ENCODE data around the gene OPHN1.

DNA sequence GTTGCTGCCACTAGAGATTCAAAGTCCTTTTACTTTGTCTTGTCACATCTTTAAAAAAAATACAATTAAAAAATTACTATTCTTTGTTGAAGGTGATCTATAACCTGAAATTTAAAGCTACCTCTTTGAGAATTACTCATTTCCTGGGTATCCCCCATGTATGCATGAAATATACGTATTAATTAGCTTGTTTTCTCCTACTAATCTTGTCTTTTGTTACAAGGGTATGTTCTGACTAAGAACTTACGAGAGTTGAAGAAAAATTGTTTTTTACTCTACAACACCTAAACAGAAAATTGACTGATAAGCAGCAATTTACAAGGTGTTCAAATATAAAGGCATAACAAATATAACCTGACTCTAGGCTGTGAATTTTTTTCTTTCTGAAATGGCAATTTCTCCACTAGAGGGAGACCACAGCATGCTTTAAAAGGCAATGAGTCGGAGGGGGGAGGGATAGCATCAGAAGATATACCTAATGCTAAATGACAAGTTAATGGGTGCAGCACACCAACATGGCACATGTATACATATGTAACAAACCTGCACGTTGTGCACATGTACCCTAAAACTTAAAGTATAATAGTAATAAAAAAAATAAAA lies 249.6 kb downstream of the OPHN1 start:
- TF ChIP-seq, protein P1, sequence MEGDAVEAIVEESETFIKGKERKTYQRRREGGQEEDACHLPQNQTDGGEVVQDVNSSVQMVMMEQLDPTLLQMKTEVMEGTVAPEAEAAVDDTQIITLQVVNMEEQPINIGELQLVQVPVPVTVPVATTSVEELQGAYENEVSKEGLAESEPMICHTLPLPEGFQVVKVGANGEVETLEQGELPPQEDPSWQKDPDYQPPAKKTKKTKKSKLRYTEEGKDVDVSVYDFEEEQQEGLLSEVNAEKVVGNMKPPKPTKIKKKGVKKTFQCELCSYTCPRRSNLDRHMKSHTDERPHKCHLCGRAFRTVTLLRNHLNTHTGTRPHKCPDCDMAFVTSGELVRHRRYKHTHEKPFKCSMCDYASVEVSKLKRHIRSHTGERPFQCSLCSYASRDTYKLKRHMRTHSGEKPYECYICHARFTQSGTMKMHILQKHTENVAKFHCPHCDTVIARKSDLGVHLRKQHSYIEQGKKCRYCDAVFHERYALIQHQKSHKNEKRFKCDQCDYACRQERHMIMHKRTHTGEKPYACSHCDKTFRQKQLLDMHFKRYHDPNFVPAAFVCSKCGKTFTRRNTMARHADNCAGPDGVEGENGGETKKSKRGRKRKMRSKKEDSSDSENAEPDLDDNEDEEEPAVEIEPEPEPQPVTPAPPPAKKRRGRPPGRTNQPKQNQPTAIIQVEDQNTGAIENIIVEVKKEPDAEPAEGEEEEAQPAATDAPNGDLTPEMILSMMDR (IDR thresholded peaks at IDR 0.05) = no peak
- no peak for TF ChIP-seq POLR2A (IDR thresholded peaks at IDR 0.05)

All from lower leg skin (tissue), 3 donors.